ENCODE measurements around the gene ABRAXAS1.

The ABRAXAS1 gene

GRCh38 chr4:83449009-83449408 is 35.9 kb downstream of the ABRAXAS1 start:
- no peak for FAIRE-seq

GRCh38 chr4:83440899-83441298 is 44.0 kb downstream of the ABRAXAS1 start:
- FAIRE-seq = no peak

- FAIRE-seq = peak; percentile 31
Measured at GRCh38 chr4:83440148-83440814, 44.6 kb downstream of the ABRAXAS1 start.

GRCh38 chr4:83438719-83439118 is 46.2 kb downstream of the ABRAXAS1 start:
- FAIRE-seq = no peak

GRCh38 chr4:83436680-83437079 is 48.2 kb downstream of the ABRAXAS1 start:
- no peak for FAIRE-seq

GRCh38 chr4:83431200-83431599 is 53.7 kb downstream of the ABRAXAS1 start:
- FAIRE-seq = no peak

- FAIRE-seq = no peak
Measured at GRCh38 chr4:83418211-83418610, 66.7 kb downstream of the ABRAXAS1 start.

- FAIRE-seq = no peak
Measured at GRCh38 chr4:83417566-83417965, 67.3 kb downstream of the ABRAXAS1 start.

GRCh38 chr4:83413676-83414075 is 71.2 kb downstream of the ABRAXAS1 start:
- no peak for FAIRE-seq
